D721Med (cell line): Measurements from ENCODE around the gene FCAMR.

Experiments used
- DNase-seq: peaks from one replicate; pipeline ENCODE4 v3.0.0; 2011; ENCODE audit warnings: low spot score; ENCODE audit not compliant: insufficient read length
- FAIRE-seq: peaks from 2 replicates; lab custom pipeline; 2011; peaks lifted over from hg19 to GRCh38; lab: Jason Lieb, UNC
- CTCF ChIP-seq: IDR thresholded peaks from 2 replicates; pipeline ENCODE4 v1.5.1; 2012; ENCODE audit warnings: mild to moderate bottlenecking, control low read depth; ENCODE audit not compliant: insufficient read depth; ENCODE audit errors: missing control alignments

Gene FCAMR

DNA sequence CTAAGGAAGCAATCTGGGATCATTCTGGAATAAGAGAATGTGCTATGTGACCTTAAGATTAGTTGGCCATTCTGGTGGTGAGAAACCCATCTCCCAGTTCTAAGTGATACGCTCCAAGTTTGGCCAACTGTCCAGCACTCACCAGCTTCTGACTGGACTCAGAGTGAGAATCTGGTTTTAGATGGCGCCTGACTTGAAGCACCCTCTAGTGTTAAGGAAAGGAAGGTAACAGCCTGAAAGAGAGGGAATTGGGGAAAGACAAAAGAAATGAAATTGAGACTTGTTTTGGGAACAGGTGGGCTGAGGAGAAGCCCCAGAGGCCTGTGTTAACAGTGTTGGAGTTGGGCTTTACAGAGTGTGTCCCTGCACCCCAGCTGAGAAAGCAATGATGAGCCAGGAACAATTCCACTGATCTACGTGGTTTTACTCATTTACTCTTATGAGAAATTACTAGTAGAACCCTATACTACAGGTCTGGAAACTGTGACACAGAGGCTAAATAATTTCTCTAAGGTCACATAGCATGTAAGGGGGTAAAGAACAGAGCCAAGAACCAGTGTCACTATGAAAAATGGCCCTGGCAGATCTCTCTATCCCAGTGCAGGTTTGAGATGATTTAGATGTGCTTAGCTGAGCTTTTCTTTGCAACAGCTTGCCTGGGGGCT is 9.3 kb upstream of the FCAMR start:
- peak; percentile 37 for TF ChIP-seq CTCF
- FAIRE-seq, result no peak
- DNase-seq, result no peak

- no peak for TF ChIP-seq CTCF
- FAIRE-seq (no peak), DNase-seq (no peak)
Measured at GRCh38 chr1:206978259-206978658, 8.0 kb upstream of the FCAMR start.

DNA sequence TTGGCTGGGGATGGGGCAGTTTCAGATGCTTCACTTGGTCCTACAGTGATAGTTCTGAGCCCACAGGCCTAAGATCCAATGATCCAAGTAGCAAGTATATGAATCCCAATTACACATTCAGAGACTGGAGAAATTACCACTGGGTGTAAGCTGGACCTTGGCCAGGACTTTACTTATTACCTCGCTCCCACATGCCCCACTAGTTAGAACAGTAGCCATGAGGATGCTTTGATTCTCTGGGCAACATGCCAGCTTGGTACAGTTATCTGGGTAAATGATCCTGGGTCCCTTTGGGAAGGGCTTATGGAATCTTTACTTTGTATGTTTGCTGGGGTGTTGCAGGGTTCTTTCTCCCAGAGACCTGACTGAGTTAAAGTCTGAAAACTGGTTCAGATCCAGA is 5.0 kb upstream of the FCAMR start:
- DNase-seq (no peak), FAIRE-seq (no peak)
- TF ChIP-seq CTCF, result no peak

DNA sequence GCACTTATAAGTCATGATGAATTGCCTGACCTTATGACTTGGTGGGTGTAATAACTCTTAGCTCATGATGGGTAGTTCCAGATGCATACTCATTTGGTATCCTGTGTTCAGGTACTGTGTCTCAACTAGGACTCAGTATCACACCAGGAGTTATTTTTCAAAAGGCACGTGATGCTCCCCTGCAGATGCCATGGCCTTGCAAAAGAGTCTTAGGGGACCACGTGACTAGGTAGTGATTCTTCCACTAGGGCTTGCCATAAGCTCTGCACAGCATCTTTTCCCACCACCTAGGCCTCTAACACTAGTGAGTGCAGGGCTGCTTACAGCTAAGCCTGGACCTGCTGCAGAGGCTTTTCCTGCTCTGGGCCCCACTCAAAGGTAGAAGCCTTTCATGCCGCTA is 3.9 kb upstream of the FCAMR start:
- no peak for TF ChIP-seq CTCF
- no peak for FAIRE-seq
- no peak for DNase-seq

DNA sequence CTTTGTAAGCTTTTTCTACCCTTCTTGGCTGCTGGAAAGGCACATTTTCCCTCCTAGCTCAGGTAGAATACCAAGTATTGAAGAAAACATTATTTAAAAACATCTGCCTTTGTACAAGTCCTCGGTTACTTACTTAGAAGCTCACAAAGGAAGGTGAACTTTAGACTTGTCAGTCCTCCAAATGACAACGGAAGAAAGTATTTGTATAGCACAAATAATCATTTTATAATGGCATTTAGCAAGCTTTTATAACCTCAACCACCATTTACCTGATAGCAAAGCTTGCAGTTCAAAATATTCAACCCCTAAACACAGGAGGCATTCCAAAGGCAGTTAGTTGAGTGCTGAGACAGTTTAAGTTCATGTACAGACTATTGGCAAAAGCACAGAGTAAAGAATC is 2.5 kb upstream of the FCAMR start:
- no peak for FAIRE-seq
- no peak for DNase-seq
- no peak for TF ChIP-seq CTCF

GRCh38 chr1:206971029-206971655 is 882 bp upstream of the FCAMR start:
- no peak for TF ChIP-seq CTCF
- no peak for DNase-seq
- FAIRE-seq, result no peak

- no peak for TF ChIP-seq CTCF
- no peak for DNase-seq
- no peak for FAIRE-seq
Measured at GRCh38 chr1:206969090-206969489, 1.2 kb downstream of the FCAMR start.
